H7 (cell line): ENCODE data around the gene TMA7B. TPM values are rescaled to one million over a fixed set of nuclear protein-coding genes. Genes with fewer than 3 reads are reported as not detected.

Source experiments
- DNase-seq: peaks from one replicate; pipeline ENCODE4 v3.0.0; 2012
- H3K27me3 ChIP-seq: 2 replicates; pipeline ENCODE4 v1.6.0; 2011; ENCODE audit warnings: mild to moderate bottlenecking, low read length; ENCODE audit not compliant: control insufficient read depth, insufficient read depth
- H3K36me3 ChIP-seq: replicated peaks from 2 replicates; pipeline ENCODE4 v1.5.1; 2011; ENCODE audit warnings: low read length; ENCODE audit not compliant: control insufficient read depth, insufficient read depth
- H3K4me3 ChIP-seq: 2 replicates; pipeline ENCODE4 v1.5.1; 2011; ENCODE audit warnings: low read depth, mild to moderate bottlenecking, control low read depth, low read length, moderate library complexity; ENCODE audit not compliant: insufficient read depth
- total RNA-seq: library from RNA; depleted of rRNA; stranded (reverse); fragments of >200 nt; shearing (Covaris generic); gene quantifications from 2 replicates; pipeline ENCODE4 v1.2.3, GENCODE V29; 2014

Gene TMA7B
- total RNA-seq, 1 experiment from 2014 or later, result not detected

DNA sequence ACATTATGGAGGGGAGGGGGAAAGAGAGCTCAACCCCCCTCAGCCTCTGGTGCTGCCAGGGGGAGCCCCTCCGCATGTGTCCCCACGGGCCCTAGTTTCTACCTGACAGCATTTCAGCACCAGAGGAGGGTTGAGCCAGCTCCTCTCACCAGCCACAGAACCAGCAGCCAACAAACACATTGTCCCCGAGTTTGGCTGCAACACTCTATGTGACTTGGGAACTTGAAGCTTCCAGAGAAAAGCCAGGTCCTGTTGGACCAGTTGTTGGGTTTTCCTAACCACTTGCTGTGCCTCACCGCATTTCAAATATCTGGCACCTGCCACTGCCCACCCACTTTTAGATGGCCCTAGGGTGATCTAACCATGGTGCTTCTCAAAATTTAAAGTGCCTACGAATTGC lies 13.5 kb downstream of the TMA7B start:
- peak; percentile 31 for DNase-seq
- Histone ChIP-seq H3K27me3 (no peaks in the 10 kb centered on the region), H3K4me3 (no peak overlapping the region), H3K36me3 (no peaks in the 10 kb centered on the region)

DNA sequence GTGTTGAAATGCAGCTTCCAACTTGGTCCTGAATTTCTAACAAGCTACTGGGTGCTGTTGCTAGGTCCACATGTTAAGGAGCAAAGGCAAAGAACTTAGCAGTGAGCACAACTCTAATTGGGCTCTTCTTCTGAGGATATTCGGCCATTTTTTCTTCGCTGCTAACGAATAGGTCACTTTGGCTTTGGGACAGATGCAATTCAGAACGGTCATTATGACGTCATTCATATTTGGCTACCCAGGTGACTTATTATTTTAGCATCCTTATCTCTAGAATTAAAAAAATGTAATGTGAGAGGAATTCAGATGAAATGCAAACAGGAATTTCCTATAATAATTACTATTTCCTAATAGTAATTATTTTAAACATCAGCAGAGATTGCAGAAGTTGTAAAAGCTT lies 13.9 kb downstream of the TMA7B start:
- no peak for DNase-seq
- no peaks in the 10 kb centered on the region for H3K36me3 ChIP-seq
- no peaks in the 10 kb centered on the region for H3K27me3 ChIP-seq
- no peak overlapping the region for H3K4me3 ChIP-seq

DNA sequence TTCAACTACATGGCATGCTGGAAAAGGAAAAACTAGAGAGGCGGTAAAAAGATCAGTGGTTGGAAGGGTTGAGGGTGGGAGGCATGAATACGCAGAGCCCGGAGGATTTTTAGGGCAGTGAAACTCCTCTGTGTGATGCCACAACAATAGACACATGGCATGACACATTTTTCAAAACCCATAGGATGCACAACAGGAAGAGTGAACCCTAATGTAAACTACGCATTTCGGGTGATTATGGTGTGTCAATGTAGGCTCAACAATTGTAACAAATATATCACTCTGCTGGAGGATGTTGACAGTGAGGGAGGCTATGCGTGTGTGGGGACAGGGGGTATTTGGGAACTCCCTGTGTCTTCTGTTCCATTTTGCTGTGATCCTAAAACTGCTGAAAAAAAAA lies 18.9 kb downstream of the TMA7B start:
- Histone ChIP-seq H3K4me3 (no peak overlapping the region), H3K27me3 (no peaks in the 10 kb centered on the region), H3K36me3 (no peaks in the 10 kb centered on the region)
- DNase-seq, result no peak

DNA sequence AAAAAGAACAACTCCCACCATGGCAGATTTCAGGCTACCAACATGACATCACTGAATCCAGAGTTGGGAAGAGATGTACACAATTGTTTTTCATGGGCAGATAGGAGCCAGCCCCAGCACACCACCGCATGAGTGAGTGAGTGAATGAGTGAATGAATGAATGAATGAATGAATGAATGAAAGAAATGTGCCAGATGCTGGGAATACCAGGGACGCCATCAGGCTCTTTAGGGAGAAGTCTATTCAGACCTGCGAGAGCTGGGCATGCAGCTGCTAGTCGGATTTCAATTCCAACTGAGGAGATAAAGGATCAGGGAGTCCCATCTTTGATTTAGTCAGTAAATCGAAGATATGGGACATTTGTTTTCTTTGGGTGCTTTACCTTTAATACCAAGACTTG lies 19.3 kb downstream of the TMA7B start:
- H3K27me3 ChIP-seq, result no peaks in the 10 kb centered on the region
- no peak overlapping the region for H3K4me3 ChIP-seq
- DNase-seq, result no peak

DNA sequence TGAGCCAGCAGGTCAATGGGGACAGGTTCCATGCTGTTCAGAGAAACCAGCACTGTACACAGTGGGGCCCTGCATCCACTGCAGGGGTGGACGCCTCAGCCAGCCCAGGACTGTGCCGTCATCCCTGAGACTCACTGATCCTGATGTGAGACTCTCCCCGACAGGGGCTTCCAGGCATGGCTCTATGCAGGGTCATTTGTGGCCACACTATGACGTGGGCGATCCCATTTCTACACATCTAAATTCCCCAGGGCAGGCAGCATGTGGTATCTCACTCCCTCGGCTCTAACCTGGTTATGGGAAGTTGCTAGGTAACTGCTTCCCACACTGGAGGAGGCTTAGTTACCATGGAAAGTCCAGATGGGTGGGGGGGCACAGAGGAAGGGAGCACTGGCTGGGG lies 20.4 kb downstream of the TMA7B start:
- Histone ChIP-seq H3K36me3 (no peaks in the 10 kb centered on the region), H3K4me3 (no peak overlapping the region), H3K27me3 (peaks cover 2% of the 10 kb centered on the region; the same call in 1 of the 2 replicates)
- no peak for DNase-seq

More for the DNA sequence above, 19.3 kb downstream of the TMA7B start:
- no peaks in the 10 kb centered on the region for H3K36me3 ChIP-seq

DNA sequence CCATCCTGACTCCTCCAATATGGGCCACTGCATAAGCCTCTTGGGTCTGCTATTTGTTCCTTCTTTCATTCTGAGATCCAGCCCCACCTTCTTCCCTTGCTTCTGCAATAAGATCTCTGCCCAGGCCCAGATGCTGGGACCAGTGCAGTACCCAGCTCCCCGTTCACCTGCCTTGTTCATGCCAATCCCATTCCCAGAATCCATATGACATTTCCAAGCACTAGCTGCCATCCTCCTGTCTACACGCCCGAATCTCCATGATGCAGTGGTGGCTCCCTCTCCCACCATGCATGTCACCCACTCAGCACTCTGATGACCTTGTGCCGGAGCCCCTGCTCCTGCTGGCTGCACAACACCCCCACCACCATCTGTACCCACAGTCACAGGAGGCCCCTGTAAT lies 23.1 kb downstream of the TMA7B start:
- Histone ChIP-seq H3K4me3 (no peak overlapping the region), H3K36me3 (no peaks in the 10 kb centered on the region), H3K27me3 (peaks cover 2% of the 10 kb centered on the region; the same call in 1 of the 2 replicates)
- DNase-seq, result no peak

DNA sequence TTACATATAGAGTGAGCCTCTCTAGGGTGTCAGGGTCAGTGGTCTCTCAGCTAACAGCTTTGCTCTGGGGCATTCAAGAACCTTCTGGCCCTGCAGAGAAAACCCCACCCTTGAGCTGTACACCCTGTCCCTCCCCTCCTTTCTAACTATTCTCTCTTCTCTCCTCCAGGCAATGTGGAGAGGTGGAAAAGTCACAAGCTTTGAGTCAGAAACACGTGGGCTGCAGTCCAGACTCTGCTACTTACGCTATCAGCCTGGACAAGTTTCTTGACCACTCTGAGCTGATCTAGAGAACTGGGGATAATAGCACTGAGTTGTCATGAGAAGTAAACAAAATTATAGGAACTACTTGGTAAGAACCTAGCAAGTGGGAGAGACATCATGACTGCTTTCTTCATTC lies 23.8 kb downstream of the TMA7B start:
- no peak for DNase-seq
- Histone ChIP-seq H3K36me3 (no peaks in the 10 kb centered on the region), H3K27me3 (peaks cover 2% of the 10 kb centered on the region), H3K4me3 (no peak overlapping the region)

DNA sequence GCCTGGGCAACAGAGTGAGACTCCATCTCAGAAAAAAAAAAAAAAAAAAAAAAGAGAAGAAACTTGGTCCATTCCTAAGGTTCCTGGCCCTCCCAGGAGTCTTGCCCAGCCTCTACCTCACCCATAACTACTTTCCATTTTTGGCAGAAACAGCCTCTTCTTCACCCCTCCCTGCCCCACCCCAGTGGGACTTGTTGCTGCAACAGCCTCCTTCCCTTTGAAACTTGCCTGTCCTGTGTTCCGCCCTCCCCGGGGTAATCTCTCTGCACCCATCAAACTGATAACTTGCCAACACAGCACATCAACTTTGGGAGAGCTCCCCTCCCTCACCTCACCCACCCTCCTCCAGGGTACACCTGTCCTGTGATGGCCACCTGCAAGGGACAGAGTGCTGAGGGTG lies 24.5 kb downstream of the TMA7B start:
- no peak overlapping the region for H3K4me3 ChIP-seq
- peaks cover 4% of the 10 kb centered on the region for H3K27me3 ChIP-seq
- no peaks in the 10 kb centered on the region for H3K36me3 ChIP-seq
- DNase-seq, result no peak

DNA sequence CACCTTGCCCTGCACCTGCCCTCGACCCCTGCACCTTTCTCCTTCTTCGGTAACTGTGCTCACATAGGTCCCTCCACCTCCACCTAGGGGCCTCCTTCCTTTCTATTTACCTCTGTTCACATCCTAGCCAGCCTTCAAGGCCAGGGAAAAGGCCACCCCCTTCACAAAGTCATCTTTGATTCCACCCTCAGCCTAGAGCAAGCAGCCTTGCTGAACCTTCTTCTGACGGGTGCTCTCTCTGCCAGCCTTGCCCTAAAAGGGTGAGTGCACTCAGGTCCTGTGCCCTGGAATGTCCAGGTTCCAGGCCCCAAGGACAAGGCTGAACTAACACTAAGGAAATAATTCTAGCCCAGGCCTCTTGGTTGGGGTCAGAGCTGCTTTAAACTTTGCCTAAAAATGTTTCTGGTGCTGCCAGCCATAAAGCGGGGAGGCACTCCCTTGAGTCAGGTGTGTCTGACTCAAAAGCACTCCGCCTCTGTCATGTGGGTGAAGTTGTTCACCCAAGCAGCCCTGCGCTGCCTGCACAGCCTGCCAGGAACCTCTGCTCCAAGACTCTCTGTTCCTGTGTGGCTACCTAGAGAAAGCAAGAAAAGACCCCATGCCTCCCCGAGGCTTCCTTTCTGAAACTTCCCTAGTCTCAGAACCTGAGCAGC lies 25.3 kb downstream of the TMA7B start:
- no peaks in the 10 kb centered on the region for H3K36me3 ChIP-seq
- no peak overlapping the region for H3K4me3 ChIP-seq
- peaks cover 4% of the 10 kb centered on the region for H3K27me3 ChIP-seq
- no peak for DNase-seq

DNA sequence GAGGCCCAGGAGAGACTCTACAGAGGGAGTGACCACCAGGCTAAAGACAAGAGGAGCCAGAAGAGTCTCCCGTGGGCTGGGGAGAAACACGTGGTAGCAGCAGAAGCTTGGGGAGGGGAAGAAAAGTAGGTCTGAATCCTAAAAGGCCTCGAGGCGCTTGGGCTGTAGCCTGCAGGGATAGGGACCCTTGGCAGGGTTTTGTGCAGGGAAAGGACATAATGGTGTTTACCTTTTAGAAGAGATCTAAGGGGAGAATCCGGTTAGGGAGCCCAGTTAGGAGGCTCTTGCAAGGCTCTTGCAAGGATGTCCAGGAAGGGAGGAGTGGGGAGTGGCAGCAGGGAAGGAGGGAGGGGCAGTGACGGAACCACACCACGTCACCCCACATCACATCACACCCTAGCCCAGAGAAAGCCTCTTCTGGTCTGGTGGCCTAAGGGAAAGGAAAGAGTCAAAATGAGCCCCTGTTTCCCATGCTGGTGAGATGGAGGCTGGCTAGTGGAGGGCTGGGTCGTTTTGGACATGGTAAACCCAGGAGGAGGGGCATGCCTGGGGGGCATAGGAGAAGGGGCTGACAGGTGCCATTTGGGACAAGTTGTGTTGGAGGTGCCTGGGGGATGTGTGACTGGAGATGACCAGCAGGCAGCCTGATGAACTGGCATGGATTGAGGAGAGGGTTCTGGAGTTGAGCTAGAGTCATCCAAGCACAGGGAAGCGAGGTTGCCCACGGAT lies 28.4 kb downstream of the TMA7B start:
- no peak overlapping the region for H3K4me3 ChIP-seq
- no peaks in the 10 kb centered on the region for H3K36me3 ChIP-seq
- peaks cover 6% of the 10 kb centered on the region for H3K27me3 ChIP-seq
- no peak for DNase-seq

DNA sequence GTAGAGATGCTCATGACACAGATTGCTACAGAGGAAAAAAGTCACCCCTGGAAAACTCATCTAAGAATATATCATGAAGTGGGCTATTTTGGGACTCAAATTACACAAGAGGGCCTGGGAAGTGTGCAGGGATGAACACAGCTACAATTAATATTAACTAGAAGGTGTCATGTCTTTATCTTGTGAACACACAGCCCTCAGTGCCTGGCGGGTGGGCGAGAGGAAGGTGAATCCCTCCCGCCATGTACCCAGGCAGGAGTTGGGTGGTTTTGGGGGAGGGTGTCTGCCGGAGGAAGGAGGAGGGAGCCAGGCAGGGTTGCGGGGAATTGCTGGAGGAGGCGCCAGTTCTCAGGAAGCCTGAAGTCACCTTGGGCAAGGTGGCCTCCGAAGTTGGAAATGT lies 29.4 kb downstream of the TMA7B start:
- DNase-seq, result peak; percentile 63
- Histone ChIP-seq H3K36me3 (no peaks in the 10 kb centered on the region), H3K27me3 (peaks cover 9% of the 10 kb centered on the region), H3K4me3 (no peak overlapping the region)

DNA sequence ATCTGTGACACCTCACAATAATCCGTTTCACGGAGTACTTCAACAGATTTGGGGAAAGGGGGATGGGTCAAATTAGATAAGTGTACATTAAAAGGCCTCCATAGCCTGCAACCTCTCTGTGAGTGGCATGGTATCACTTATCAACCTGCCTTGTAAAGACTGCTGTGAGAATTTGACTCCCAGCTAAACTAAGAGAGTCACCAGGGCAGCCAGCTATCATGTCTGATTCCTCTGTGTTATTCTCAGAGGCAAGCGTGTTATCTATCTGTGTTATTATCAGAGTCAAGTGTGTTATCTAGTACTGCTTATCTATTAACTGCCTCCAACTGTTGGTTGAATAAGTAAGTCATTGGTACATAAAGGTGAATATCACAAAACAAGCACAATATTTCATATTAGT lies 30.5 kb downstream of the TMA7B start:
- no peak overlapping the region for H3K4me3 ChIP-seq
- H3K36me3 ChIP-seq, result no peaks in the 10 kb centered on the region
- peaks cover 9% of the 10 kb centered on the region for H3K27me3 ChIP-seq
- no peak for DNase-seq

DNA sequence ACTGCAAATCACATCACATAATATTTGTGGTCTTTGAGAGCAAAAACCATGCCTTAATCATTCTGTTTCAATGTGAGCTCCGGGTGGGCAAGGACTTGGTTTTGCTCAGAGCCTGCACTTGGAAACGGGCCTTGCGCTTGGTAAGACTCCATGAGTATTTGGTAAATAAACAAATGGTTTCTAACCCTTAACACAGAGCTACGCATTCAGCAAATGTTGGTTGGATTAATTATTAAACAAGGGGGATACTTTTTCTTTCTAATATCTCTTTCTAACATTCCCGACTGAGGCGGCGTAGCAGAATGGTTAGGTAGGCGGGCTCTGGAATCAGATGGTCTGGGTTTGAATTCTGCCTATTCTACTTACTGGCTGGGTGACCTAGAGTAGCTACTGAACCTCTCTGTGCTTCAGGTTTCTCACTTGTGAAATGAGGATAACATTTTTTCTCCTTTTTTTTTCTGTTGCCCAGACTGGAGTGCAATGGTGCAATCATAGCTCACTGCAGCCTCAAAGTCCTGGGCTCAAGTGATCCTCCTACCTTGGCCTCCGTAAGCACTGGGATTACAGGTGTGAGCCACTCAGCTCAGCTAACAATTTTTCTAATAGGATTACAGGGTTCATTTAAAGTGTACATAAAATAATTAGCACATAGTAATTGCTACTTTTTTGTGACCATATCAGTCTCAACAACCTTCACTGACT lies 31.1 kb downstream of the TMA7B start:
- H3K27me3 ChIP-seq, result peaks cover 9% of the 10 kb centered on the region
- DNase-seq, result no peak
- no peak overlapping the region for H3K4me3 ChIP-seq
- no peaks in the 10 kb centered on the region for H3K36me3 ChIP-seq

DNA sequence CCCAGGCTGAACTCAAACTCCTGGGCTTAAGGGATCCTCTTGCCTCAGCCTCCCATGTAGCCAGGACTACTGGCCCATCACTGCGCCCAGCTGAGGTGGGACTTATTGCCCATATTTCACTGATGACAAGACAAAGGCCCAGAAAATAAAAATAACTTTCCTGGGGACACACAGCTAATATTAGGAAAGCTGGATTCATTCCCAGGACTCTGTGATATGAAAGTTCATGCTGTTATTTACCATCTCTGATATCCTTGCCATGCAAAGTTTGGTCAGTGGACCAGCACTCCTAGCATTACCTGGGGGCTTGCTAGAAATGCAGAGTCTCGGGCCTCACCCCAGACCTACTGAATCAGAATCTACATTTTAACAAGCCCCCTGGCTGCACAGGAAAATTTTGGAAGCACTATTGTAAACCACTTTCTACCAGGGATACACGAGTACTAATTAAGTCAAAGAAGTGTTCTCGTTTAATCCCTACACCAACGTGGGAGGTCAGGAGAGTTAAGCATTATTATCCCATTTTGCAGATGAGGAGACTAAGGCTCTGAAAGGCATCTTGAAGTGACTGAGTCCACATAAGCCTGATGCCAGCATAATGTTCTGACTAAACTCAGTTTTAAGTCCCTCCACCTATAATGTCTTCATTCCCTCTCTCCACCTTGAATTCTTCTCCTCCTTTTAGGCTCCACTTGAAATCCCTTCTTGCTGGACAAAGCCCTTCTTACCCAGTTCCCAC lies 32.1 kb downstream of the TMA7B start:
- H3K4me3 ChIP-seq, result no peak overlapping the region
- peaks cover 9% of the 10 kb centered on the region for H3K27me3 ChIP-seq
- no peaks in the 10 kb centered on the region for H3K36me3 ChIP-seq
- DNase-seq, result no peak
